ENCODE results near the gene ANKS1B.

DNA sequence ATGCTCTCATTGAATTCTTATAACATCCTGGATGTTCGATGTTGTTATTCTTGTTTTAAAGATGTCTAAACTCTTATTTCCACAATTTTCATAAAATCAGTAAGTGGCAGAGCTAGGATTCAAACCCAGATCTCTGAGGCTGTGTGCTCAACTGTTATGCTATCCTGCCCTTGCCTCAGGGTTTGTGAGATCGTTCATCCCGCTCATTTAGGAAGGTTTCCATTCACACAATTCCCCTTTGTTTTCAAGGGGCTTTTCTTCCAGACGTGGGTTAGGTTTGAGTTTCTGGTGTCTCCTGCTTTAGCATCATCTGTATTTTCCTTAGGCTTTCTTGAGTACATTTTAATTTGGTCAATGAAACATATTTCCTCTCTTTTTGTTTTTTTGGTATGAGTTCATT, 1270.3 kb downstream of the ANKS1B start:
- TF ChIP-seq RFX5 (IDR thresholded peaks at IDR 0.05; ENCODE audit: low read depth, low read length) (no peak), REST (IDR thresholded peaks at IDR 0.05; ENCODE audit: low read depth, low read length) (no peak), BHLHE40 (IDR thresholded peaks at IDR 0.05; ENCODE audit: borderline replicate concordance in 1 of 2, low read depth in 2 of 2, low read length in 1 of 2) (no peak), BRCA1 (IDR thresholded peaks at IDR 0.05; ENCODE audit: low read depth, low read length) (no peak), CTCF (IDR thresholded peaks at IDR 0.05 in 2 of 3, conservative IDR thresholded peaks at IDR 0.05 in 1 of 3; ENCODE audit: control insufficient read depth in 2 of 3, extremely low read depth in 1 of 3, insufficient read depth in 1 of 3, low read depth in 3 of 3, low read length in 3 of 3) (no peak), POLR2AphosphoS5 (IDR thresholded peaks at IDR 0.05; ENCODE audit: low read length) (no peak), CHD1 (IDR thresholded peaks at IDR 0.05; ENCODE audit: low read depth, low read length) (no peak), SRF (IDR thresholded peaks at IDR 0.05; ENCODE audit: low read depth in 2 of 2, low read length in 2 of 2) (no peak), ZNF24 (IDR thresholded peaks at IDR 0.05) (no peak), MAX (IDR thresholded peaks at IDR 0.05; ENCODE audit: low read depth, low read length) (no peak), POLR2A (IDR thresholded peaks at IDR 0.05; ENCODE audit: low read depth, low read length) (no peak), RBBP5 (conservative IDR thresholded peaks at IDR 0.05) (no peak), EGR1 (IDR thresholded peaks at IDR 0.05; ENCODE audit: borderline replicate concordance in 1 of 2, low read depth in 2 of 2, low read length in 2 of 2) (no peak)
- TF ChIP-seq, protein P1, sequence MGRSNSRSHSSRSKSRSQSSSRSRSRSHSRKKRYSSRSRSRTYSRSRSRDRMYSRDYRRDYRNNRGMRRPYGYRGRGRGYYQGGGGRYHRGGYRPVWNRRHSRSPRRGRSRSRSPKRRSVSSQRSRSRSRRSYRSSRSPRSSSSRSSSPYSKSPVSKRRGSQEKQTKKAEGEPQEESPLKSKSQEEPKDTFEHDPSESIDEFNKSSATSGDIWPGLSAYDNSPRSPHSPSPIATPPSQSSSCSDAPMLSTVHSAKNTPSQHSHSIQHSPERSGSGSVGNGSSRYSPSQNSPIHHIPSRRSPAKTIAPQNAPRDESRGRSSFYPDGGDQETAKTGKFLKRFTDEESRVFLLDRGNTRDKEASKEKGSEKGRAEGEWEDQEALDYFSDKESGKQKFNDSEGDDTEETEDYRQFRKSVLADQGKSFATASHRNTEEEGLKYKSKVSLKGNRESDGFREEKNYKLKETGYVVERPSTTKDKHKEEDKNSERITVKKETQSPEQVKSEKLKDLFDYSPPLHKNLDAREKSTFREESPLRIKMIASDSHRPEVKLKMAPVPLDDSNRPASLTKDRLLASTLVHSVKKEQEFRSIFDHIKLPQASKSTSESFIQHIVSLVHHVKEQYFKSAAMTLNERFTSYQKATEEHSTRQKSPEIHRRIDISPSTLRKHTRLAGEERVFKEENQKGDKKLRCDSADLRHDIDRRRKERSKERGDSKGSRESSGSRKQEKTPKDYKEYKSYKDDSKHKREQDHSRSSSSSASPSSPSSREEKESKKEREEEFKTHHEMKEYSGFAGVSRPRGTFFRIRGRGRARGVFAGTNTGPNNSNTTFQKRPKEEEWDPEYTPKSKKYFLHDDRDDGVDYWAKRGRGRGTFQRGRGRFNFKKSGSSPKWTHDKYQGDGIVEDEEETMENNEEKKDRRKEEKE (IDR thresholded peaks at IDR 0.05) = no peak
